Body of pancreas (tissue), 4 donors: ENCODE measurements around the gene TOM1L2. TPM values are rescaled to one million over a fixed set of nuclear protein-coding genes. Genes with fewer than 3 reads are reported as not detected.
A peak's percentile ranks its signal among the peaks of the same experiment; 100 is the strongest.

ENCODE experiments used
- ATAC-seq: fragments of 150-250 bp; one replicate; pipeline ENCODE4 v1.9.1; 2016
- DNase-seq, 4 donors: peaks; one replicate each; pipeline ENCODE4 v3.0.0-alpha.2; 2019
- H3K27ac ChIP-seq, 4 donors: fragments of 200-600 bp; sonication (generic); 1 replicate in 3 of 4; 2 replicates in 1 of 4; pipeline versions ENCODE4 v1.5.1 to v1.6.1; 2016 to 2019; ENCODE audit warnings: mild to moderate bottlenecking in 1 of 4, mixed read lengths in 1 of 4, moderate library complexity in 1 of 4
- H3K27me3 ChIP-seq, 2 donors: fragments of 200-600 bp; sonication (generic); one replicate each; pipeline ENCODE4 v1.6.0; 2016; ENCODE audit warnings: mild to moderate bottlenecking in 1 of 2
- H3K36me3 ChIP-seq, 2 donors: fragments of 200-600 bp; sonication (generic); replicated peaks in 1 of 2; 2 replicates each; pipeline ENCODE4 v1.5.1; 2016; ENCODE audit warnings: low read depth in 2 of 2; ENCODE audit not compliant: insufficient read depth in 1 of 2
- H3K4me1 ChIP-seq: fragments of 200-600 bp; sonication (generic); one replicate; pipeline ENCODE4 v1.6.0; 2016
- H3K4me3 ChIP-seq, 2 donors: fragments of 200-600 bp; sonication (generic); 1 replicate in 1 of 2; 2 replicates in 1 of 2; pipeline ENCODE4 v1.5.1; 2016 to 2019
- H3K9me3 ChIP-seq, 3 donors: fragments of 200-600 bp; sonication (generic); 1 replicate in 2 of 3; 2 replicates in 1 of 3; pipeline ENCODE4 v1.5.1; 2016
- CTCF ChIP-seq, 7 experiments: fragments of 450-650 bp in 4 of 7; fragments of 200-600 bp in 3 of 7; sonication (generic) in 3 of 7; IDR thresholded peaks; one replicate each; pipeline ENCODE4 v1.5.1; 2016 to 2019; ENCODE audit warnings: antibody characterized with exemption in 7 of 7
- POLR2A ChIP-seq, 3 donors: fragments of 450-650 bp; IDR thresholded peaks; one replicate each; pipeline ENCODE4 v1.6.1; 2016; ENCODE audit warnings: antibody characterized with exemption in 3 of 3, mild to moderate bottlenecking in 2 of 3
- WGBS, 2 donors: methylation state at CpG; one replicate each; pipeline ENCODE4 v1.1.5; 2017; 5-methylcytosine and 5-hydroxymethylcytosine counted together
- intact Hi-C: fragments of 100-400 bp; cut with DNase I; formaldehyde crosslinking; loops from one replicate; pipeline ENCODE4 v1.15.1; 2023
- total RNA-seq, 2 donors: library from RNA; depleted of rRNA; stranded (reverse); fragments of >200 nt; gene quantifications; one replicate each; pipeline ENCODE4 v1.1.0, GENCODE V29; 2016

TOM1L2 gene
- total RNA-seq, 2 donors from 2014 or later: 35.9 to 55.8 TPM

DNA sequence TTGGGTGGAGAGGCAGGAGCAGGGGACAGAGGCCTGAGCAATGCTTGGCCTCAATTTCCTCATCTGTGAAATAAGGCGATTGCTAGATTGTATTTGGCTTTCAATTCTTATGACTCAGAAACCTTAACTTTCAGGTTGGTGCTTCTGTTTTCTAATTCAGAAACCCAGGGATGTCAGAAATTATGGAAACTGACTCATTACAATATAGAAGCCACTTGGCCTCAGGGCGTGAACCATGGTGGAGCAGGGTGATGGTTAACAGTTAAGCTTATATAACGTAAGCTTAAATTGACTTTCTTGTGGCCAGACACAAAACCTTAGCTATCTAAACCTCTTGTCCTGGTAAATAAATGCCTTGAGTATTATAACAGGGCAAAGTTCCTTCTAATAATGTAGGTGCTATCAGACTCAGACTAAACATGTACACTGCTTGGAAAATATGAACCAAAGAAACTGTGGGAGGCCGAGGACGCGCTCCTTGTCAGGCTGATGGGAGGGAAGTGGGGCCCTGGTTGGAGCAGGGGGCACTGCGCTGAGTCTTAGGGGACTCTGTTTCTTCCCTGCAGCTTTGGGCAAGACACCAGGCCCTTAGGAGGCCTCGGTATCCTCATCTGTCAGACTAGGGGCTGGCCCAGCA is 118.3 kb downstream of the TOM1L2 start:
- H3K4me3 ChIP-seq: no peak overlapping the region
- no peak for TF ChIP-seq POLR2A (IDR thresholded peaks at IDR 0.05)
- TF ChIP-seq CTCF (IDR thresholded peaks at IDR 0.05): no peak
- no peak for ATAC-seq
- H3K27ac ChIP-seq: no peak overlapping the region
- no peaks in the 10 kb centered on the region for H3K36me3 ChIP-seq
- H3K27me3 ChIP-seq: no peaks in the 10 kb centered on the region
- no peak for DNase-seq
- no peaks in the 10 kb centered on the region for H3K9me3 ChIP-seq
- WGBS, 2 donors: 93% methylated on average over 8 of the region's 8 CpGs
- peaks cover 24% of the 10 kb centered on the region for H3K4me1 ChIP-seq
- intact Hi-C loops: no loop called here

GRCh38 chr17:17852930-17853329 is 119.3 kb downstream of the TOM1L2 start:
- intact Hi-C loops: no loop called here
- Histone ChIP-seq H3K27ac (no peak overlapping the region), H3K36me3 (no peaks in the 10 kb centered on the region), H3K27me3 (no peaks in the 10 kb centered on the region), H3K9me3 (no peaks in the 10 kb centered on the region), H3K4me3 (no peak overlapping the region), H3K4me1 (peaks cover 24% of the 10 kb centered on the region)
- 83 to 90% methylated on average over 3 of the region's 3 CpGs for whole genome bisulfite sequencing, 2 donors
- DNase-seq (no peak), ATAC-seq (no peak)
- TF ChIP-seq CTCF (IDR thresholded peaks at IDR 0.05) (no peak), POLR2A (IDR thresholded peaks at IDR 0.05) (no peak)

DNA sequence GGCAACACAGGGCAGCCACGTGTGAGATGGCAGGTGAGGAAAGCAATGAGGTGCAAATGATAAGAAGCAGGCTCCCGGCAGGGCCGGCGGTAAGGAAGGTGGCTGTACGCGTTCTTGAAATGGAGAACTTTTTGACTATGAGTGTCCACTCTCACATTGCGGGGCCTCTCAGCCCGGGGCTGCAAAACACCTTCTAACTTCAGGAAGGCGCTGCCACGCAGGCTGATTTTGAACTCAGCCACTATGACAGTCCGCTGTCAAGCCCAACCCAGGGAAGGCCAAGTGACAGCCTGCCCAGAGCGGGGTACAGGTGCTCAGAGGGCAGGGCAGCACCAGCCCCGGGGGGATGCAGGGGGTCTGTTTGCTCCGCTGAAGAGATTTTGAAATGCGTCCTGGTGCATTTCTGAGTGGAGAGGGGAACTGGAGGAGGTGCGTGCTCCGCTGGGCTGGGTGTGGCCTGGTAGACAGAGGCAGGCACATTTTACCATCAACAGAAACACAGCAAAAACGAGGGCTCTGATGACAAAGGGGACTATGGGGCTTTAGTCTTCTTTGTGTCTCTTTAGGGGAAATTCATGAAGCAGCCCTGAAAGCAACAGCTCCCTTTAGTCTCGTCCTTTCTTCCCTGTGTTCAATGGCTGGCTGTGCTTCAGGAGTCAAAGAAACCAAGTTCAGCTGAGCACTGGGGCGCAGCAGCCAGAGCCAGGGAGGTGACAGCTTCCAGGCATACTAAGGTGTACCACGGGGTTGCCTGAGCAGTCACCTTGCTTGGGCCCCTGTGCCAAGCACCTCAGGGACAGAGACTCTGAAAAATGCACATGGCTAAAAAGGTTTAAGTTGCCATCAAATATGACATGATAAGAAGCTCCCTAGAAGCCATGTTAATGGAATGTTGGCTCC is 120.8 kb downstream of the TOM1L2 start:
- no peaks in the 10 kb centered on the region for H3K27me3 ChIP-seq
- DNase-seq: no peak
- peaks cover 20% of the 10 kb centered on the region for H3K4me1 ChIP-seq

GRCh38 chr17:17849845-17850373 is 122.3 kb downstream of the TOM1L2 start:
- H3K36me3 ChIP-seq: no peaks in the 10 kb centered on the region
- intact Hi-C loops: loop anchor here (5.0 kb wide), 1 partner anchor 38 kb away; no protein-coding TSS in a partner anchor
- H3K27ac ChIP-seq: peak overlapping the region in 2 of 4 donors; percentile 9 to 36
- H3K4me1 ChIP-seq: peaks cover 14% of the 10 kb centered on the region
- ATAC-seq: peak; percentile 33
- DNase-seq: peak in 2 of 4 donors; percentile 41 to 52
- TF ChIP-seq CTCF (IDR thresholded peaks at IDR 0.05) (peak in 1 of 7 experiments; percentile 21), POLR2A (IDR thresholded peaks at IDR 0.05) (no peak)
- no peaks in the 10 kb centered on the region for H3K27me3 ChIP-seq
- no peak overlapping the region for H3K4me3 ChIP-seq
- H3K9me3 ChIP-seq: no peaks in the 10 kb centered on the region
- 71 to 73% methylated on average over 1 to 2 of the region's 2 CpGs for WGBS, 2 donors

More for the DNA sequence above, 120.8 kb downstream of the TOM1L2 start:
- intact Hi-C loops: no loop called here
- Histone ChIP-seq H3K9me3 (no peaks in the 10 kb centered on the region), H3K4me3 (no peak overlapping the region), H3K27ac (no peak overlapping the region), H3K36me3 (no peaks in the 10 kb centered on the region)
- no peak for TF ChIP-seq POLR2A (IDR thresholded peaks at IDR 0.05)
- ATAC-seq: no peak
- 80 to 81% methylated on average over 20 to 21 of the region's 21 CpGs for WGBS, 2 donors
